ENCODE measurements around the gene ZNF471. TPM values are rescaled to one million over a fixed set of nuclear protein-coding genes. Genes with fewer than 3 reads are reported as not detected.
A peak's percentile ranks its signal among the peaks of the same experiment; 100 is the strongest.

Gene ZNF471
- total RNA-seq, 1 donor from 2014 or later: 4.2 TPM

DNA sequence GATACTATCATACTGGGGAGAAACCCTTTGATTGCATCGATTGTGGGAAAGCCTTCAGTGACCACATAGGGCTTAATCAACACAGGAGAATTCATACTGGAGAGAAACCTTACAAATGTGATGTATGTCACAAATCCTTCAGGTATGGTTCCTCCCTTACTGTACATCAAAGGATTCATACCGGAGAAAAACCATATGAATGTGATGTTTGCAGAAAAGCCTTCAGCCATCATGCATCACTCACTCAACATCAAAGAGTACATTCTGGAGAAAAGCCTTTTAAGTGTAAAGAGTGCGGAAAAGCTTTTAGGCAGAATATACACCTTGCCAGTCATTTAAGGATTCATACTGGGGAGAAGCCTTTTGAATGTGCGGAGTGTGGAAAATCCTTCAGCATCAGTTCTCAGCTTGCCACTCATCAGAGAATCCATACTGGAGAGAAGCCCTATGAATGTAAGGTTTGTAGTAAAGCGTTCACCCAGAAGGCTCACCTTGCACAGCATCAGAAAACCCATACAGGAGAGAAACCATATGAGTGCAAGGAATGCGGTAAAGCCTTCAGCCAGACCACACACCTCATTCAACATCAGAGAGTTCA is 46.7 kb downstream of the ZNF471 start:
- H3K4me1 ChIP-seq: no peaks in the 10 kb centered on the region
- no peak for DNase-seq (ENCODE audit: extremely low spot score in 2 of 2)
- H3K4me3 ChIP-seq: no peak overlapping the region
- H3K27me3 ChIP-seq: no peaks in the 10 kb centered on the region
- peaks cover 10 to 73% of the 10 kb centered on the region in 2 donors for H3K36me3 ChIP-seq
- peaks cover 79% of the 10 kb centered on the region for H3K9me3 ChIP-seq
- no peak overlapping the region for H3K27ac ChIP-seq
- intact Hi-C loops (cut with DNase I): no loop called here
- TF ChIP-seq, protein P1, sequence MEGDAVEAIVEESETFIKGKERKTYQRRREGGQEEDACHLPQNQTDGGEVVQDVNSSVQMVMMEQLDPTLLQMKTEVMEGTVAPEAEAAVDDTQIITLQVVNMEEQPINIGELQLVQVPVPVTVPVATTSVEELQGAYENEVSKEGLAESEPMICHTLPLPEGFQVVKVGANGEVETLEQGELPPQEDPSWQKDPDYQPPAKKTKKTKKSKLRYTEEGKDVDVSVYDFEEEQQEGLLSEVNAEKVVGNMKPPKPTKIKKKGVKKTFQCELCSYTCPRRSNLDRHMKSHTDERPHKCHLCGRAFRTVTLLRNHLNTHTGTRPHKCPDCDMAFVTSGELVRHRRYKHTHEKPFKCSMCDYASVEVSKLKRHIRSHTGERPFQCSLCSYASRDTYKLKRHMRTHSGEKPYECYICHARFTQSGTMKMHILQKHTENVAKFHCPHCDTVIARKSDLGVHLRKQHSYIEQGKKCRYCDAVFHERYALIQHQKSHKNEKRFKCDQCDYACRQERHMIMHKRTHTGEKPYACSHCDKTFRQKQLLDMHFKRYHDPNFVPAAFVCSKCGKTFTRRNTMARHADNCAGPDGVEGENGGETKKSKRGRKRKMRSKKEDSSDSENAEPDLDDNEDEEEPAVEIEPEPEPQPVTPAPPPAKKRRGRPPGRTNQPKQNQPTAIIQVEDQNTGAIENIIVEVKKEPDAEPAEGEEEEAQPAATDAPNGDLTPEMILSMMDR (IDR thresholded peaks at IDR 0.05): no peak
- no peak for TF ChIP-seq POLR2A (IDR thresholded peaks at IDR 0.05)
- TF ChIP-seq POLR2AphosphoS5 (IDR thresholded peaks at IDR 0.05; ENCODE audit: insufficient read depth in 1 of 2, low read depth in 1 of 2): no peak

DNA sequence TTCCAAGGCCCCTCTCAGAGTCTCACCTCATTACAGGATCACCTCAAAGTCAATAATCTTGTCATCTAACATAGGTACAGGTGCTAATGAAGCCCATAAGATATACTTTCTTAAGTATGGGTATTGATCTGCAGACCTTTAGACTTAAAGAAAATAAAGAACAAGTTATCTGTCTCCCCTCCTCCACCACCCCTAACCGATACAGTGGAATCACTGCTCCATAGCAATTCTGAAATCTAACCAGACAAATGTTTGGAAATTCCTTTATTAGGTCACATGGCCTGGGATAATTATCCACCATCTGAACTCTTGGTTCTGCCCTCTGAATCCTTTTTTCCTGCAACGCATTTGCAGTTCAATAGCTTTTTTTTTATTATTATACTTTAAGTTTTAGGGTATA is 55.1 kb downstream of the ZNF471 start:
- peaks cover 54% of the 10 kb centered on the region for H3K9me3 ChIP-seq
- TF ChIP-seq, protein P1 (IDR thresholded peaks at IDR 0.05): no peak
- no peak for TF ChIP-seq POLR2AphosphoS5 (IDR thresholded peaks at IDR 0.05; ENCODE audit: insufficient read depth in 1 of 2, low read depth in 1 of 2)
- TF ChIP-seq POLR2A (IDR thresholded peaks at IDR 0.05): no peak
- intact Hi-C loops (cut with DNase I): loop anchor here (10.0 kb wide), 1 partner anchor 88 kb away; the partner anchor contains the start of gene ZNF667

DNA sequence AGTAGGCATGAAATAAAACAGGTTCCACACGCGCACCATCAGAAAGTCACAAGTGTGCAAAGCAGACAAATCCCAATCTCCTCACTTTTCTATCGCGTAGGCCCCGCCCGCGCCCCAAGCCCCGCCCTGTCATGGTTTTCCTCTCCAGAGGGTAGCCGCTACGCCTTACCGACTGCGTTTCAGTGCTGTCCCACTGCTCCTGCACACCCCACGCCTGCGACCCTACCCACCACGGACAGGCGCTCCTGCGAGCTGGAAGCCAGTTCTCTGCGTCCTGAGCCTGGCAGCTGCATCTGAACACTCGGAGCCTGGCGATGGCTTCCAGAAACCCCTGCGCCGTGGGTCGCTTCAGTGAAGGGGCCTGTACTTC is 59.2 kb downstream of the ZNF471 start:
- intact Hi-C loops (cut with DNase I): loop anchor here (10.0 kb wide), 1 partner anchor 92 kb away; the partner anchor contains the start of gene ZNF667
- DNase-seq (ENCODE audit: extremely low spot score in 2 of 2): no peak
- H3K36me3 ChIP-seq: peaks cover 5 to 55% of the 10 kb centered on the region in 2 donors
- H3K27me3 ChIP-seq: no peaks in the 10 kb centered on the region
- peak overlapping the region; percentile 77 to 90 for H3K4me3 ChIP-seq
- TF ChIP-seq POLR2A (IDR thresholded peaks at IDR 0.05) (no peak), POLR2AphosphoS5 (IDR thresholded peaks at IDR 0.05; ENCODE audit: insufficient read depth in 1 of 2, low read depth in 1 of 2) (no peak)
- TF ChIP-seq, protein P1 (IDR thresholded peaks at IDR 0.05): no peak
- peaks cover 34% of the 10 kb centered on the region for H3K9me3 ChIP-seq
- peaks cover 17% of the 10 kb centered on the region for H3K4me1 ChIP-seq
- H3K27ac ChIP-seq: peak overlapping the region; percentile 61

More for the DNA sequence above, 55.1 kb downstream of the ZNF471 start:
- Histone ChIP-seq H3K36me3 (peaks cover 0 to 21% of the 10 kb centered on the region in 2 donors), H3K4me1 (peaks cover 9% of the 10 kb centered on the region), H3K27ac (no peak overlapping the region), H3K27me3 (no peaks in the 10 kb centered on the region), H3K4me3 (no peak overlapping the region)
- no peak for DNase-seq (ENCODE audit: extremely low spot score in 2 of 2)

DNA sequence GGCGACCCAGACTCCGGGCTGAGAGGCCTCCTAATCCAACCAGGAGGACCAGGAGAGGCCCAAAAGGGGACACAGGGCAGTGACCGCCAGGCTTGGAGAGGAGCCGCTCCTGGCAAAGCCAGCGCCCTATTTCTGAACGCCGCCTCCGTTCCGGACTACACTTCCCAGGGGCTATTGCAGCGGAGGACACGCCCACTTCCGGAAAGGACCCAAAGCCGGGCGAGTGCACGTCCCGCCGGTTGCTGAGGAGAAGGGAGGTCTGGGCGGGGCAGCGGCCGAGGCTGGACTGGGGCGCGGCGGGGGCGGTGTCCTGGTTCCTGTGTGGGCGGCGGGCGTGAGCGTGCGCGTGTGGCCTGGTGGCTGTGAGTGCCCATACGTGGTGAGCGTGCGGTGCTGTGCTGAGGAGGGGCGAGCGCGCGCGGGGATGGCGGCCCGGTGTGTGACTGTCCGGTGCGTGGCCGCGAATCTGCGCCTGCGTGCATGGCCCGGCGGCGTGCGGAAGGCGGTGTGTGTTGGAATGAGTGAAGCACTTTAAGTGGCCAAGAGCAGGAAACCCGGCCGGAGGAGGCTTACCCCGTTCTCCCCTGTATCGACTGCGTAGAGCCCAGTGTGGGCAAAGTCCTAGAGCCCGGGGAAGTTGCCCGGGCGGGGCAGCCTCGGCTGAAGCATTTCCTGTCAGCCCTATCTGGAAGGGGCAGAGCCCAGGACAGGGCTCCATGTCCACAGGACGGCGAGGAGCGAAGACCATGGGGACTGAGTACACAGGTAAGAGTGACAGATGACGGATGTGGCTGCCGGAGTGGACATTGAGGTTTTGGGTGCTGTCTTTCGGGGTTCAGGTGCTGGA is 59.8 kb downstream of the ZNF471 start, which contains the start of gene ZNF470:
TSS of gene ZNF470 (plus strand) at position 195 of the 847 bp plus-strand sequence. CDS start 2,844 bp downstream, outside the sequence.
- peaks cover 17% of the 10 kb centered on the region for H3K4me1 ChIP-seq
- H3K36me3 ChIP-seq: peaks cover 5 to 54% of the 10 kb centered on the region in 2 donors
- TF ChIP-seq POLR2A (IDR thresholded peaks at IDR 0.05) (no peak), POLR2AphosphoS5 (IDR thresholded peaks at IDR 0.05; ENCODE audit: insufficient read depth in 1 of 2, low read depth in 1 of 2) (peak; percentile 82 to 95)
- TF ChIP-seq, protein P1 (IDR thresholded peaks at IDR 0.05): no peak
- H3K27me3 ChIP-seq: no peaks in the 10 kb centered on the region
- peaks cover 31% of the 10 kb centered on the region for H3K9me3 ChIP-seq
- H3K27ac ChIP-seq: peak within 1 kb of the TSS; percentile 61
- peak within 1 kb of the TSS; percentile 77 to 90 for H3K4me3 ChIP-seq
- peak in 1 of 2 donors; percentile 92 for DNase-seq (ENCODE audit: extremely low spot score in 2 of 2)
- intact Hi-C loops (cut with DNase I): loop anchor here (10.0 kb wide), 1 partner anchor 93 kb away; the partner anchor contains the start of gene ZNF667

Measured in vagina (tissue), 2 donors.